AML-193 (cell line): ENCODE measurements around the gene MB21D2.

ENCODE experiments used
- DNase-seq, 2 experiments: peaks; one replicate each; lab custom pipeline; 2025; lab: John Stamatoyannopoulos, UW

MB21D2 gene

DNA sequence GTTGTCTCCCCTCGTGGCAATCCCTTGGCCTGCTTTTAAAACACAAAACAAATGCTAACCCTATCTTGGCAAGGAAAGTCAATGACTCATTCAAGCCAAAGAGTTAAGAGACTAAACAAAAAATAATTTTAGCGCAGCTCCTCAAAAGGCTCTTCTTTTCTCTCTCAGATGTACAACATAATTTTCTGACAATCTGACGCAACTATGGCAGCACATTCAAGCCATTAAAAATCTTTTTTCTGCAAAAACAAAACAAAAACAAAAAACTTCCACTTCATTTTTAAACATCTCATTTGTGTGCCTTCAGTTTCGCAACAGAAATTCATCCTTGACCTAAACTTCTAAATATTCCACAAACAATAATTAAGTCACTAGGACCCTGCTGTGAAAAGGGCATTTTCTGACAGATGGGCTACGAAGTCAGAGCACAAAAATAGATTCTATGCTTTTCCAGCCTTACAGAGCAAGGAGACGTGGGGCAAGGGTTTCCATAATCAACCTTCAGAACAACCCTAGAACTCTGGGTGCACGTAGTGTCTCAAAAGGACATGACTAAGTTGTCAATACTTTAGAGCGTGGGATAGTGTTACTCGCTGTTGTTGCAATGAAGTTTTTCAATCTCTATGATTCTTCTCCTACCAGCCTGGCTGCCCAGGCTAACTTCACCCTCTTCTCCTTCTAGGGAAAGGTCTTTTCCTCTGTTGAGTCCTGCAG lies 84.3 kb downstream of the MB21D2 start:
- no peak for DNase-seq

DNA sequence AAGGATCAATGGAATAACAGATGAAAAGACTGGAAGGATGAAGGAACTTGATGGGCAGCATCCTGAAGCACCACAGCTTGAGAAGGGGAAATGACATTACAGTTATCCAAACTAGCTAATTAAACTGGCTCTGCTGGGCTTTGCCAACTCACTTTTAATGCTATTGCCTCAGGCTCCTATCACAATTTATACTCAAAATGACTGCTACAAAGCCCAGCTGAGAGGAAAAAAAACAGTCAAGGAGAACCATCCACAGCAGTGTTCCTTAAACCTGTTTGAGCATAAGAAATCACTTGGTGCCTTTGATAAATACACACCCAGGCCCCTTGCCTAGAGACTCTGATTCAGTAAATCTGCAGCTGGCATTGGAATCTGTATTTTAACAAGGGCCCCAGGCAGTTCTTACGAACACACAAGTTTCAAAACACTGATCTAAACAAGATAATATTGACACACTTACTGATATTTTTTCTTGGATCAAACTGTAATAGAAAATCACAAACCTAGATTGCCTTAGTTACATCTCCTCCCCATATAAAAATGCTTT lies 85.8 kb downstream of the MB21D2 start:
- DNase-seq = no peak

DNA sequence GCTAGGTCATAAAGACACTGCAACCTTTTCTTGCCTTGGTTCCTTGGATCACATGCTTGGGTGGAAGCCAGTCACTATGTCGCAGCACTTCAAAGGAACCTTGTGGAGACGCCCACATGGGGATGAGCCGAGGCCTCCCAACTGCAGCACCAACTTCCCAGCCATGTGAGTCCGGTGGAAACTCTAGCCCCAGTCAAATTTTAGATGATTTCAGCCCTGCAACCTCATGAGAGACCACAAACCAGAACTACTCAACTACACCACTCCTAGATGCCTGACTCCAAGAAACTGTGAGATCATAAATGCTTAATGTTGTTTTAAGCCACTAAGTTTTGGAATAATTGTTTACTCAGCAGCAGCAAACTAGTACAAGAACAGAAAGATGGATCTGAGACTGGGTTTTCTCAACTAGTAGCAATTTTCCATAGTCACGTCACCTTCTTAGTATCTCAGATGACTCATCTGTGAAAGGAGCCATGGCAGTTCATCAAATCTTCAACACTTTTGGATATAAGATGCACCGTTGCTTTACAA lies 86.5 kb downstream of the MB21D2 start:
- no peak for DNase-seq

DNA sequence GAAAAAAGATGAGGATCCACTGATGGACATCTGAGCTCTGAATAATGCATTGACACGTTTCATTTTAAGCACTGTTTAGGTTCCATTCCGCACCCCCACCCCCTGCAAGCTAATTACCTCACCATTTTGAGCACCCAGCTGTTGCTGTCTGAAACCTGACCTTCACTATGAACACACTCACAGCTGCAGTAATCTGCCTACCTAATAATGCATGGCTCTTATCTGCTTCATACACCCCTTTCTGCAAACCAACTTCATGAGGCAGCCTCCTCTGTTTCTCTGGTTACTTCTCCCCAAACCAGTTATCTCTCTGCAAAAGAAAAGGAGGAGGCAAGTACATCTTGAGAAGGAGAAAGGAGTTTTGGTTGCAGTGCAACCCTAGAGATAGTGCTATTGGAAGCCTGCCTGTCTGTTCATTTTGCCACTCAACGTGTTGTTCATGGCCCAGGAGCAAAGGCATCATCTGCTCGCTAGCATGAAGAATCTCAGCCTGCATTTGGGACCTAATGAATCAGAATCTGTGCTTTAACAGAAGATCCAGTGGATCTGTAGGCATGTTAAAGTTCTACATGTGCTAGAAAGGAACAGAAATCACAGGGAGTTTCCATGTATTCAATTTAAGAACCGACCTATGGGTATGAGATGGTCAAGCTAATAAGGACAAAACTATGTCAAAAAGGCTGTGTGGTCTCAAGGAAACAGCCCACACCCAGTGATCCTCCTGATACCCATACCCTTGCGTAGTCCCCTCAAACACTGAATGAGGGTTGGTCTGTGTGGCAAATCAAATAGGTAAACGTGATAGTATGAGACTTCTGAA lies 87.2 kb downstream of the MB21D2 start:
- DNase-seq = no peak

DNA sequence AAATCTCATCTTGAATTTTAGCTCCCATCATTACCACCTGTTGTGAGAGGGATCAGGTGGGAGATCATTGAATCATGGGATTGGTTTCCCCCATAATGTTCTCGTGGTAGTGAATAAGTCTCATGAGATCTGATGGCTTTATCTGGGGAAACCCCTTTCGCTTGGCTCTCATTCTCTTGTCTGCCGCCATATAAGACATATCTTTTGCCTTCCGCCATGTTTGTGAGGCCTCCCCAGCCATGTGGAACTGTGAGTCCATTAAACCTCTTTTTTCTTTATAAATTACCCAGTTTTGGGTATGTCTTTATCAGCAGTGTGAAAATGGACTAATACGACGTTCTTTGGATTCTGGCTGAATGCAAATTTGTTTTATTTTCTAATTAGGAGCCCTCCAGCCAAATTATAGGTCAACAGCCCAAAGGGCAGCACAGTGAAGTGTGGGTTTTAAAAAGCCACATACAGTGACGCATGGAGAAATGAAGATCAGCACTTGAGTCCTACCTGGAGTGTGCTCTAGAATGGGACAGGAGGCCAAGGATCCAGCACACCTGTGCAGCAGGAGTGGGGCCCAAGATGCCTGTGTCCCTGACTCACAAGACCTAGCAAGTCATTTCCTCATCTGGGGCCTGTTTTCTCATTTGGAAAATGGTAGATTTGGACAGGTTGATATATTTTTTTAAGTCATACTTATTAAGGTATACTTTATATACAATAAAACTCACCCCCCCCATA lies 89.6 kb downstream of the MB21D2 start:
- no peak for DNase-seq

DNA sequence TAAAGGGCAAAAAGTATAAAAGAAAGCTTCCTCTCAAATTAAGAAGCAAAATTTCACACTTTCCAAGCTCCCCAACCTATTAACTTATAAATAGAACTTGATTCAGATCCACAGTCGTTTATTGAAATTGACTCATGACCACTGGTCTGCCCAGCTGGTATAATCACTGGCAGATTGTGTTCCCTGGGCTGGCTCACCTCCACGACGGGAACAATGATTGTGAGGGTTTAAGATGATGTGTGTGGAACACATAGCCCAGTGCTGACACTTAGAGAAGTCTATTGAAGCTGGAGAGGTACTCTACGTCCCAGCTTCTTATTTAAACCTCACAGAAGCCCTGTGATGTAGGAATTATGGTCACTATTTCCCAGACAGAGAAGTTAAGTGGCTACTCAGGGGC lies 90.4 kb downstream of the MB21D2 start:
- no peak for DNase-seq

DNA sequence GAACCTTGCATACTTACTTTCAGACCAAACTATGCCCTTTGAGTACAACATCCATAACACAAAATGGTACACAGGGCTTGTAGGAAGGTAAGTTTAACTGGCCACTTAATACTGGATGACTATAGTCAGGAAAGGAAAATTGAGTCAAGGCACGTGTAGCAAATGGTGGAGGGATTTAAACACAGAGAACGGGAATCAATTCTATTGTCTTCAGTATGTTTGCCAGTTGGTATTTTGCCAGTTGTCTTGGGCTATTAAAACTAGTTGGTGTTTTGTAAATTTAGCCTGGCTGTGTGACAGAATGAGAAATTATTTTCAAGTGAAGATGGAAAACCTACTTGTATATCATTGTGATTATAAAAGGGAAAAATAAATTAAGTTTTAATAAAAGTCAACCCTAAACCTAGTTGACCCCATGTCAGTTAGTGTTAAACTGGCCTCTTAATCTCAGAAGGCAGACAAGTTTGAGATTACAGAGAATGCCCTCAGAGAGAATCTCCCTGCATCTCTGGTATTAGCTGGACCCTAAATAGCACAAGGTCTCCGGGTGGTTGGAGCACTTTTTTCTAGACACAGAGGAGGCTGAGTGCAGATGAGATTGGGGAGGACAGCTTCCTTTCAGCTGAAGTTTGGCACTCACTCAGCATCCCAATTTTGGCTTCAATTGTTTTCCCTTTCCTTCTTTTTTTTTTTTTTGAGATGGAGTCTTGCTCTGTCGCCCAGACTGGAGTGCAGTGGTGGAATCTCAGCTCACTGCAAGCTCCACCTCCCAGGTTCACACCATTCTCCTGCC lies 91.2 kb downstream of the MB21D2 start:
- DNase-seq = no peak

DNA sequence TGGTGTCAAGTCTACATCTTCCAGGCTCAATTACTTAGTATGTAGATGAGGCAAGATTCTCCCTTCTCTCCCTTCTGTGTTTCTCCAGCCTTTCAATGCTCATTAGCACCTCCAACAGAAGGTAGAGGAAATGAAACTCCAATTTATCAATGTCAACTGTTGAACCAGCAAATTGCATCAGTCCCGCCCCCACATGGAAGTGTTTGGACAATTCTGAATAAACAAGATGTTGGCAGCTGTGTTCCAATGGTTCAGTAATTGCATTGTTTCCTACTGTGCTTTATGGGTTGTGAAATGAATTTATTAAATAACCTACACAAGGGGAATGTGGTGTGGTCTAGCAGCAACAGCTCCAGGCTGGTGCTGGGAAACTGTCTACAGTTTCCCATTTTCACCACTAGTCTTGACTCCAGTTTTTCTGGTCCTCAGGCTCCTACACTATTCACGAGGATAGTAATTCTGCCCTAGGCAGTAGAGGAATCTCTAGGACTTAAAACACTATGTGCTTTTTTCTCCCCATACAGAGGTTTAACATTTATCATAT lies 91.9 kb downstream of the MB21D2 start:
- DNase-seq = no peak

DNA sequence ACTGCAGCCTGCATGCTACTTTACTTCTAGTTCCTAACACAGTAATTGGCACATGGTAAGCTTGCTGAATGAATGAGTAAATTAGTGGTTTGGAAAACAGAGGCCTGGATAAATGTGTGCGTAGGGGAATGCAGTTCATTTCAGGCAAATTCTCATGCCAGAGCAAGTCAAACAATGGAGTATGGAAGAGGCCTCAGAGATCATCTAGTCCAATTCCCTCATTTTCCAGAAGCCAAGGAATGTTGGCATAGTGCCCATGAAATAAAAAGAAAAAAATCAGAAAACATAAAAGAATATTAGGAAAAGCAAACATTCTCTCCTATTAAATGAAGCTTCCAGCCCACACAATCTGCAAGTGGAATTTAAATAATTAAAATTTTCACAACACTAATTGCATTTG lies 92.4 kb downstream of the MB21D2 start:
- no peak for DNase-seq

DNA sequence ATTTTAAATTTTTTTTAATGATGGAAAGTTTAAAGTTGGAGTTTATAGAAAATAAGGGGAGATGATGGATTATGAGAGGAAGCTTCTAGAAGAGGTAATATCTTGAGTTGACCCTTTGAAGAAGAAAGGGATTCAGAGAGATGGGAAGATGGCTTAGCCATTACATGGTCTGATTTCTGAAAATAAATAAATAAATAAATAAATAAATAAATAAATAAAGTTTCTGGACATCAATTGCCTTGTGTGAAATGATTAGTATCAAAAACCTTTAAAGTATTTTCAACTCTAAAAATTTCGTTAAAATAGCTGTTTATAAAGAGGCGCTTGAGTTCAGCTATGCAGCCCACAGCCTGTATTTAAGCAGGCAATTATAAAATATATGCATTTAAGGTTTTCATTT lies 93.3 kb downstream of the MB21D2 start:
- no peak for DNase-seq

DNA sequence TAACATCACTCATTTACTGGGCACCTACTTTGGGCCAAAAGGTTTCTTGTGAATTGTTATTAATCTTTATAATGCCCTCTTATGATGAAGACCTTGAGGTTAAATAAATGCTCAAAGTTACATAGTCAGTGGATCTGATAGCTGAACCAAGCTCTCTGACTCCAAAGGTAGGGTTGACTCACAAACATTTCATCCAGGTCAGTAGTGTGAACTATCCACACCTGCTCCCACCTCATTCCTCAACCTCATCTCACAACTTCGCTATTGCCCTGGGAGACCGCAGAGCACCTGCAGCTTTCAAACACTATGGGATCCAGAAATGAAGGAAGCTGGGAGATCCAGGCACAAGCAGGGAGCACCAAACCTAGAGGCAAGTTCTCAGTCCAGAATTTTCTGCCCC lies 96.5 kb downstream of the MB21D2 start:
- DNase-seq = no peak

DNA sequence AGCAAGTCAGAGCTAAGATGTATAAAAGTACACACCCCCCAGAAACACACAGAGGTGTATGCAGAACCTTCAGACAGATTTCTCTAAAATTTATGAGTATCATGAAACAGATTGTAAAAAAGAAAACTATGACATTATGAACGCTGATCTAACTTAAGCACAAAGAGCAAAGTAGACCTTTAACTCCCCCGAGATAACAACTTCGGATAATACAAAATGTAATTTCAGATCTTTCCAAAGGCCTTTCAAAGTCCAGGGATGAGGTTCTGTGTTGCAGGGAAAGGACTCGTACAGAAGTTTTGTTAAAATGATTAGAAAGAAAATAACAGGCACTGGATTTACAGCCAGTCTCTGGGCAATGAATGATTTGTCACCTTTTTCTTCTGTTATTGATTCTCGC lies 97.5 kb downstream of the MB21D2 start:
- DNase-seq = no peak

DNA sequence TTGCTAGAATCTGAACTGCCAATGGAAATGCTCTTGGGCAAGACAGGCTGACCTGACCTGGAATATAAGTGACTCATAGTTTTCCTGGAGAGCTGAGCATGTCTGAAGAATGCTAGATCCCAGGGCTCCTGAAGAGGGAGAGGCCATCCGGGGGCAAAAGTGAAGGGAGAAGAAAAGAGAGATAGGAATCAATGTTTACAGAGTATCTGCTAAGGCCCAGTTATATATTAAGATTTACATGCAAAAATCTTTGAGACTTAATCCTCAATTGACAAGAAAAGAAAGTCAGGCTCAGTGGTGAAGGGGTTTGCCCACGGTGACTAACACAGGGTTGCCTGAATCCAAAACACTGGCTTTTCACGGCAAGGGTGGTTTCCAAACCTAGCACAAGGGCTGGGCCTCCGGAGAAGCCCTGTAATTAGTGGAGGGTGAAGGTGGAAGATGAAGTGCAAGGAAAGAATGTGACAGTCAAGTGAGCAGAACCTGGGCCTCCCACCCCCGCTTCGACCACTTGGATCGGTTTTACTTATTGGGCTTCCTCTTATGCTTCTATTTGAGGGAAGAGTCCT lies 98.6 kb downstream of the MB21D2 start:
- no peak for DNase-seq

DNA sequence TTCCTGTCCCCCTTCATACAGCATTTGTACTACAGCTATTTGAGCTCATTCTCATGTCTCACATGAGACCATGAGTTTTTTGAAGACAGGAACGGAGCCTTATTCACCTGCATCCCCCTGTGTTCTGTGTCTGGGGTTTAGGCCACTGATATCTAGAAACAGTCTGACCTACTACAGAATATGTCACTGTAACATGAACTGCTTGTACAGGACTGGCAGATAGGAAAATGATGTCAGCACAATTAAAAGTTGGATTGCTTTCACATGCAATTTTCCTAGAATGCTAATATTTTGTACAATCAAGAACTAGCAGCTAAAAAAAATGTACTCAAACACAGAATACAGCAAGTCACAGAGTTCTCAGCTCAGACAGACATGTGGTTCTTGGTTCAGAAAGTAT lies 99.5 kb downstream of the MB21D2 start:
- DNase-seq = no peak

DNA sequence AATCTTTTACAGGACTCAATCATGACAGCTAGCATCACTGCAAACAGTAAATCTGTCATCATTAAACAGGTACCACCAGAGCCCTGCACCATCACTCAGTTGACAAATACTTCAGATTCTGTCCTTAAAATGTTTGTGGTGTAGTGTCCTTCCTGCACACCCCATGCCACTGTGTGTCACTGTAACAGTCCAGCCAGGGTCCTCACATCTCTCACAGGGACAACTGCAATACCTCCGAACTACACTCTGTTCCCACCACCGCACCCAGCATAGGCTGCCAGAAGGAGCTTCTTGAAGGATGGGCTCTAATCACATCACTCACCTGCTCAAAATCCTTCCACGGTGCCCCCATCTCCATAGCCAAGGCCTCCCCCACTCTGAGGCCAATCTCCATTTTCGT lies 100.2 kb downstream of the MB21D2 start:
- no peak for DNase-seq

DNA sequence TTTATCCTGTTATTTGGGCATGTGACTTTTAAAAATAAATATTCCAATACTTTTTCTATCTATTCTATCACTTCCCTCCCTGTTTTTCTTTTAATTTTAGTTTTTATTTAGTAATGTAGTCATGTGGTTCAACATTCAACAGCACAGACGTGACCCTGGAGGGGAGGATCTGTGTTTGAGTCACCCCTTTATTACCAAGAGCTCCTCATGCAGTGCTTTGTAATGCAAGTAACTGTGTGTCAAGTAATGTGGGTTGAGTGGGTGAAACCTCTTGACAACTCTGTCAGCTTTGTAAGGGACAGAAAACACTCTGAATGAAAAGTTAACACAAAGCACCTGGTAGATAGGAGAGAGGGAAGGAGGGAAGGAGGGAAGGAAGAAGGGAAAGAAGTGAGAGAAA lies 100.6 kb downstream of the MB21D2 start:
- no peak for DNase-seq

DNA sequence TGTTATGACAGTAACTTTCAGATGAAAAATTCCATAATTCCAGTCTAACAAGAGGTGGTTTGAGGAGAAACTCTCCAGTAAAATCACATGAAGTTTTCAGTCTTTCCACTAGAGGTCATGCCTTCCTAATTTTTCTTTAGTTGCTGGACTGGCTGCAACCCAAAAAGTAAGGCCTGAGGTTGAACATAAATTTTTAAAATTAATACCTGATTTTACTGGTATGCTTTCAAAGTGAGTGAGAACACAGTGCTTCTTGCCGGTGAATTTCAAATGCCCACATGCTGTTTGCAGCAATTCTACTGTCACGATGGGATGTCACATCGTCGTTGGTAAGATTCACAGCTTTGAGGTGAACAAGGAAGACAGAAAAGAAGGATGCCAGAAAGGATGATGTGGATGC lies 101.3 kb downstream of the MB21D2 start:
- peak; percentile 37 to 56 for DNase-seq

DNA sequence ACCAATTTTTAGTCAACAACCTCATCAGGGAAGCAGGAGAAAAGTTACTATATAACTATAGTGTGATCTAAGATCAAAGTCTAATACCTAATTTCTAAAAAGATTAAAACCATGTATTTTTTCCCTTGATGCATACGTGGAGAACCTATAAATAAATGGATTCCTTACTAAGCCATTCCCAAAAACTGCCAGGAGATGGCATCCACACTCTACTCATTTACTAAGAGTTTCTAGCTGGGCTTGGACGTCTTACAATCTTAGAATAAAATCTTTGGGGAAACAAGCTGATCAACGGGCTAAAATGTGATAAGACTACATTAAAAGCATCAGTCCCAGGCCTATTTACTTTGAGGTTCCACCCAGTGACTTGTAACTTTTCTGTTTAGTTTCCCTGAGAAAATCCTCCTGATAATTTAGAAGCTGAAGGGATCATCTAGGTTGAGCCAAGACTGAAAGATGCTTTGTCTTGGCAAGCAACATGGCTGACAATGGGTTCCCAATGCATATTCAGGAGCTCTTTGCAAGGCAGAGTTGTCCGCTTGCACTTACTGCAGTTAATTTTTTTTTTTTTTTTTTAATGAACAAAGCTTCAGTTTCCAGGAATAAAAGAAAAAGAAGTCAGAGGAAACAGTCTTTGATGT lies 104.8 kb downstream of the MB21D2 start:
- DNase-seq = peak; percentile 37 to 42

DNA sequence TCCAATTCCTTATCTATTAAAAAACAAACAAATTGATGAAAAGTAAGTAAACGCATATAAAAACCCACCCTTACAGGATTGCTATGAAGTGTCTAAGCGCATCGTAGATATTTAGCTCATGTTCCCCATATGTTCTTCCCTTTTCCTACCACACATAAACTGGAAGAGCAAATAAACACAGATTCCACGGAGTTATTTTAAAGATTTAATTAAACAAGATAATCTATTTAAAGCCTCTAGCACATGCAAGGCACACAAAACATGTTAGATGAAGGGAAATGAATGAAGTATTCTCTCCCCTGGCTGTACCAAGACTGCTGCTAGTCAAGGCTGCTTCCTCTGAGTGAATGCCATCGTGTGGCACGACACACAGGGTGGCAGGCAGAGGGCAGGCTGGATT lies 111.9 kb downstream of the MB21D2 start:
- no peak for DNase-seq

DNA sequence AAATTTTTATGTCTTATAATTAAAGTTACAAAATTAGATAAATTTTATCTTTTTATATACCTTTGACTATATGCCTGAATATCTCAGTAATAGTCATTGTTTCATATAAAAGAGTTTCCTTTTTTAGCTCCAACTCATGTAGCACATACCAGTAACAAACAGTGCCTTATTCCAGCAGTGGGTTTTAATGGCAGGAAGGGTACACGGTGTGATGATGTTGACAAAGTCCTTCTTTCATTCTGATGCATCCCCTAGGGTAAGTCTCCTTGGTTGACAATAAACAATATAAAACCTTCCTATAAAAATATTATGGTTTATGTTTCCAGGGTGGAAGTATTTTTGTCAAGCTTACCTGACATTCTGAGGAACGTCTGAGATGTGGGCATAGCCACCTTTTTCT lies 113.2 kb downstream of the MB21D2 start:
- DNase-seq = no peak
